CD4-positive, alpha-beta T cell treated with Interleukin-6 at 100 ng/mL for 8 hours (primary cell): ENCODE results near the gene CAMK4.

Experiments
- DNase-seq: peaks from one replicate; pipeline ENCODE4 v3.0.0-alpha.2; 2020; ENCODE audit warnings: mixed read lengths, low spot score

CAMK4 gene

GRCh38 chr5:111427762-111428161 is 203.6 kb downstream of the CAMK4 start:
- no peak for DNase-seq

- DNase-seq: no peak
These were observed 208.8 kb downstream of the CAMK4 start for GRCh38 chr5:111432883-111433536.

DNA sequence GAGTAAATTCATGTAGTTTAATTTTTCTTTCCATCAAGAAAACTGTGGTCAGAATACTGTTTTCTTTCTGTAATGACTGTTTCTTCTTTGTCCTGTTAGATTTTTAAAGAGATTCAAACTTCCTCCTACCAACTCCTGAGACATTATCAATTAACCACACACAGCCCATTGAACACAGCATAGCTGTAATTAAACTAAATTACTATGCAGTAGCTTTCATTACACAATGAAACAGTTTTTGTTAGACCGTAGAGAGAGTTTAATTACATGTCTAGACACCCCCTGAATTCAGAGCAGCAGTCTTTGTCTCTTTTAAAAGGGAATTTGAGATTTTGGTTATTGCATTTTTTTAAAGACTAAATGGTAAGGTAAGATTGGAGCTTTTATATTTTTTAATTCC is 210.6 kb downstream of the CAMK4 start:
- DNase-seq: no peak

- DNase-seq: no peak
These were observed 215.4 kb downstream of the CAMK4 start for GRCh38 chr5:111439473-111440075.

DNA sequence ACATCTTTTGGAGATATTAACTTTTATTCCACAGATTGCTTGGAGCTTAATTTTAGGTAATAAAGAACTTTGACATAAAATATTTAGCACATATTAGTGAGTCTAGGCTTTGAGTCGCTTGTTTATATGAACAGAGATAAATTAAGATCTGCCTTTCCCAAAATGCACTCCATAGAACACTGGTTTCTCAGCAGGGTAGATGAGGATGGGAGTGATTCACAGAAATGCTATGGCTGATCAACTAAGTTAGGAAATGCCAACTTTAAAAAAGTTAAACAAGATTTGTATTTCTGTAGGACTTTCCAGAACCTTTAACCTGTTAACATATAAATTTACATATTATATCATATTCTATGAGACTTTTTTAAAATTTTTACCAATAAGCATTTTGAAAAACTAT is 222.9 kb downstream of the CAMK4 start:
- no peak for DNase-seq

- no peak for DNase-seq
These were observed 223.6 kb downstream of the CAMK4 start for GRCh38 chr5:111447822-111448221.

DNA sequence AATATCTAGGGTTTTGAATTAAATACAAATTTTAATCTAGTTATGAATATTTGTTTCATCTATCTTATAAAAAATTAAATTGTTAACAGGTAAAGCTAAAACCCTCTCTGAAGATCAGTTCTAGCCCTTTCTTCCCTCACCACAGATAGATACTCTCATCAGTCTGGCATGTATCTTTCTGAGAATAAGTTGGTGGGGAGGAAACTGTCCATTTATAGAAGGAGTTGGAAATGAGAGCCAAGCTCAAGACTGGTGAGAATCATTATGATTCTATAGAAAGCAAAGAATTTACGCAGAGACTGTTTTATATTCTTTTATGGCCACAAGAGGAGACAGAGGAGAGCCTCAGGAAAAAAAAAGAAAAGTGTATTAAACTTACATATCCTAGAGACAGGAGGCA is 229.1 kb downstream of the CAMK4 start:
- DNase-seq: no peak

DNA sequence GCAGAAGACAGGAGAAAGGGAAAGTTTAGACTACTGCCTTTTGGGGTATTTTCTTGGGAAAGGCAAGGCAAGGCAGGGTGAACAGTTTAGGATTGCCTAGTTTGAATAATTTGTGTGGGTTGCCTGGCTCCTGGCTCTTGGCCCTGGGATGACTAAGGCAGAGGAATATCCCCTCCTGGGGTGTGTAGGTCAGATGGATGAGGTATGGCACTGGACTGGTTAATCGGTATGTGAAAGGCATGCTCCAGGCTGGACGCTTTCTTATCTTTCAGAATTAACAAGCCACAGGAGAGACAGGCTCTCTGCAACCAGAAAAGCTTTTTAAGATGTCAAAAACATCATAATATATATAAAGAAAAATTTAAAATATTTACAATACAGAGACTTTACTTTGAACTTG is 229.6 kb downstream of the CAMK4 start:
- DNase-seq: no peak

DNA sequence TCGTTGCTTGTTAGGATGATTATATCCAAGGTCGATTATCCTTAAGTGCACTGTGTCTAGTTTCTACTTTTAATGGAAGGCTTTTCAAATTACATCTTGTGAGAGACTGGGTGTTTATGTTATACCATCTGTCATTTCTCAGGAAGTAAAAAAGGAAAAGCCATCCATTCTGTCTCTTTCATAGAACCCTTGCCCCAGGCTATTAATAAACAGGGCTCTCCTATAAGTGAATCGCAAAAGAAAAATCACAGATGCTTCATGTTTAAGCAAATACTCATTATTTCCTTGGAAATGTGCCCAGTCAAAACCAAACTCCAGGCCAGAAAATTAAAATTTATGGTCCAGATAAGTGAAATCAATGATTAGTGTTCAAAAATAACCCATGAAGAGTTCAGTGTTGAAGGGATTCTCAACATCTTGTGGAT is 230.0 kb downstream of the CAMK4 start:
- DNase-seq: no peak

- no peak for DNase-seq
These were observed 230.6 kb downstream of the CAMK4 start for GRCh38 chr5:111454776-111455175.

- no peak for DNase-seq
These were observed 237.1 kb downstream of the CAMK4 start for GRCh38 chr5:111461255-111461671.

- no peak for DNase-seq
These were observed 237.8 kb downstream of the CAMK4 start for GRCh38 chr5:111461934-111462333.

- no peak for DNase-seq
These were observed 239.1 kb downstream of the CAMK4 start for GRCh38 chr5:111463311-111463710.

DNA sequence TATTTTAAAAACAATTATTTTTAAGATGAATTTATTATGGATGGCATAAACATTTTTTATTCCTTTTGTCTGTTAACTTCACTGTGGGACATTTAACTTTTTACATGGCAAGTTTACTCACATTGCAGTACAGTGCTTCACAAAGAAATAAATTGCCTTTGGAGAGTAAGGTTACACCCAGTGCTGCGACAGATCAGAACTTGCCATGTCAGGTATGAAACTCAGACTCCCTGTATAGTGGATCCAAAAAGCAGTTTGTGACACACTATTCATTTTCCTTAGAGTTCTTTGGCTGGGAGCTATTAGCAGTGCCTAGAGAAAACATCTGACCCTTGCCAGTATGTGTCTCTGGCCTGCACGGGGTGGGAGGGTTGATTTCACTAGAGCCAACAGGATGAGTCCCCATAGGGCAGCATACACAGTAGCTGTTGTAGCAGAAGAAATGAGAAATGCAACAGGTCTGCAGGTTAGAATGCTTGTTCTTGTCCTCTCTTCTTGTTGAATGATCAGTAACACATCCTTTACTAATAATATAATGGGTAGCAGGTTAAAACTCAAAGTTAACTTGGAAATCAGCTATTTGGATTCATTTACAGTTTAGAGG is 245.2 kb downstream of the CAMK4 start:
- no peak for DNase-seq

DNA sequence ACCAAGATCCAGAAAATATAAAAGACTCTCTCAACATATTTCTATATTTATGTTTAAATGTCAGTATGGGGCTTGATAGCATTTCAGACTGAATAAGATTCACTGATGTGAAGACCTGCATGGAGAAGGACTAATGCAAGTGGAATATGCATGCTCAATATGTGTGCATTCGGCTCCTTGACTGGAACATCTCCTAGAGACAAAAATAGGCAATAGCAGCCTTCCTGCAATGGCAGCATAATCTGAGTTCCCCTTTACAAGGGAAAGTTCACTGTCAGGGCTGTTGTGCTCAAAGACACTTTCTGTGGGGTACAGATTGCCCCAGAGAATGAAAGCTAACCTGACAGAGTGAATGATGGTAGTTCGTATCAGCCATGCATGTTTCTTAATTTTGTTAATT is 245.7 kb downstream of the CAMK4 start:
- DNase-seq: no peak

GRCh38 chr5:111472096-111472495 is 247.9 kb downstream of the CAMK4 start:
- DNase-seq: no peak

DNA sequence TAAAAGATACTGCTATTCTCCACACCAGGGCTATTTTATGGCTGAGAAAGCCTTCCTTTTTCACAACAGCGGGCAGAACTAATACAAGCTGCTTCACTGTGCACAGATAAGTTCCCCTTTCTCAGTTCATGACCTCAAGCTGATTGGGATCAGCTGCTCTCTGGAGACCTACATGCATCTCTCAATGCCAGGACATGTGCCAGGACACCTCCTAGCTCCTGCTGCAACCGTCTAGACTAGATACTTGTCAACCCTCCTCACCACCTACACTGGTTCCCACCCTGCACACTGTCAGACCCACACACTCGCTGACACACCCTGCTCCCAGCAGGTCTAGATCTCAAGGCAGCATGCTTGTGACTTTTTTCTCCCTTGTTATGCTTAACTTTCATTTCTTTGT is 248.4 kb downstream of the CAMK4 start:
- no peak for DNase-seq

GRCh38 chr5:111478266-111478665 is 254.1 kb downstream of the CAMK4 start:
- no peak for DNase-seq

DNA sequence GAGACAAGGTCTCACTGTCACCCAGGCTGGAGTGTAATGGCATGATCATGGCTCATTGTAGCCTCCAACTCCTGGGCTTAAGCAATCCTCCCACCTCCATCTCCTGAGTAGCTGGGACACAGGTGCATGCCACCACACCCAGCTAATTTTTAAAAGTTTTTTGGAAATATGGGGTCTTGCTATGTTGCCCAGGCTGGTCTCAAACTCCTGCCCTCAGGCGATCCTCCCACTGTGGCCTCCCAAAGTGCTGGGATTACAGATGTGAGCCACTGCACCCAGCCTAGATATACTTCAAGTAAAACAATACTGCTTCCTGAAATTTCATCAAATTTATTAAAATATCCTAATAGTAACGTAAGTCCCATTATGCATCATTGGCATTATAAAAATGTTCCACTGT is 254.7 kb downstream of the CAMK4 start:
- no peak for DNase-seq

DNA sequence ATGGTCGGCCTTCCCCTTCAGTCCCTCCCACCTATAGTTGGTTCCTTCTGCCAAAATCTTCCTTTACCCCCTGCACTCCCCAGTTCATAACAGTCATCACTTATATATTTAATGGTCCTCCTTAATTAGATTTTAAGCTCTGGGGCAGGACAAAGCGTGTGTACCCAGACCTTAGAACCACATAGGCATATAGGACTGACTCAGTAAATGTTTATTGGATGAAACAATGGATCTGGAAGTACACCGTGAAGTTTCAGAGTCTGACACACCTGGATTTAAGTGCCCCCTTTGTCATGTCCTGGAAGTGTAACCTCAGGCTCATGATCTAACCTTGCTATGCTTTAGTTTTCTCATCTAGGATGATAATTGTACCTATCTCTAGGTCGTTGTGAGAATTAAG is 256.2 kb downstream of the CAMK4 start:
- DNase-seq: no peak

GRCh38 chr5:111486055-111486454 is 261.9 kb downstream of the CAMK4 start:
- no peak for DNase-seq

DNA sequence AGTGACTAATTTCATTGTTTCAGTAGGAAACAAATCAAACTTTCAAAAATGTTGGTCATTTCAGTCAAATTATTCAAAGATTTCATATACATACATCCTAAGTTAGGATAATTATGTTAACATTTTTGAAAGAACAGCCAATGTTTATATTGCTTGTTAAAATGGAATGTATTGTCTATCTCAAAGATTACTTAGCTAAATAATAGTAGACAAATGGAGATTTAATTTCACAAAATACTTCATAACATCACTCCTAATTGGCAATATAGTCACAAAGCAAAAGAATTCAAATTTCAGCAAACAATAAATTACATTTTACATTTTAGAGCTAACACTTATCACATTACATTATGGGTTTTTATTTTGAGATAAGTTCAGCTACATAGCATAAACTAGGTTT is 262.7 kb downstream of the CAMK4 start:
- DNase-seq: no peak

DNA sequence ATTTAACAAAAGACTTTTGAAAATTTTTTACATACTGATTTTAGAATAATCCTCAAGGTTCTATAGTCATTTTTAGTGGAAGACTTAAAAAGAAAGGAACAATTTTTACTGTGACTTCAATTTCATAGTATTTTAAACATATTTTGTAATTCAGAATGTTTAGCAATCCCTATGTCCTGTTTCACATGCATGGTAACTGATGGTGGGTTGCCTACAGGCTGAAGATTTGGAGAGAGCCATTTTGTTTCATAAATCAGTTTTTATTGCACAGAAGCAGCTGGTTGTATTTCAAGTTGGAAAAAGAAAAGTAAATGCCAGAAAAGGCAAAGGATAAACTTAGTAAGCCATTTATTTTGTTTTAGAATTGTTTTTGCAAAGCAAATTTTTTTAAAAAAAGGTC is 264.2 kb downstream of the CAMK4 start:
- DNase-seq: no peak

- DNase-seq: no peak
These were observed 268.8 kb downstream of the CAMK4 start for GRCh38 chr5:111493031-111493430.
